Motor neuron (in vitro differentiated cells): ENCODE measurements around the gene MAN1C1. TPM values are rescaled to one million over a fixed set of nuclear protein-coding genes. Genes with fewer than 3 reads are reported as not detected.
A peak's percentile ranks its signal among the peaks of the same experiment; 100 is the strongest.

ENCODE experiments used
- ATAC-seq, 8 experiments: fragments of 200-7000 bp; cut with Tn5 transposase; replicated peaks in 6 of 8; 2 replicates each; pipeline ENCODE4 v1.8.0; 2021; ENCODE audit warnings: mild to moderate bottlenecking in 8 of 8, moderate library complexity in 8 of 8
- H3K27ac ChIP-seq, 2 donors: fragments of 250-450 bp; sonication (Bioruptor Pico); 2 replicates each; pipeline ENCODE4 v1.9.0; 2021; ENCODE audit warnings: antibody characterized with exemption in 2 of 2, mild to moderate bottlenecking in 2 of 2, moderate library complexity in 1 of 2
- H3K4me1 ChIP-seq, 2 donors: fragments of 250-450 bp; sonication (Bioruptor Pico); replicated peaks in 1 of 2; 2 replicates each; pipeline ENCODE4 v1.6.1; 2021; ENCODE audit warnings: antibody characterized with exemption in 2 of 2, mild to moderate bottlenecking in 2 of 2, moderate library complexity in 1 of 2
- H3K4me3 ChIP-seq, 5 donors: fragments of 250-450 bp; sonication (Bioruptor Pico); 2 replicates each; pipeline ENCODE4 v1.9.0; 2021; ENCODE audit warnings: antibody characterized with exemption in 5 of 5, mild to moderate bottlenecking in 5 of 5, moderate library complexity in 4 of 5
- WGBS, 10 experiments: fragments of 450-650 bp; shearing (Covaris generic); methylation state at CpG; one replicate each; pipeline ENCODE4 v1.0.0; 2022; 5-methylcytosine and 5-hydroxymethylcytosine counted together
- in situ Hi-C, 9 experiments: fragments of 400-800 bp; cut with MboI; loops; one replicate each; pipeline ENCODE4 v1.15.0; 2021; ENCODE audit warnings: low sequenced_read_pairs in 9 of 9, low pct_unique_long_range_greater_than_20kb in 2 of 9; ENCODE audit not compliant: unreplicated experiment in 9 of 9
- total RNA-seq, 8 experiments: library from RNA; unstranded; fragments of 300-600 nt; gene quantifications; 2 replicates each; pipeline versions ENCODE4 v1.2.3 to v1.2.4, GENCODE V29; 2022

The MAN1C1 gene
- total RNA-seq, 8 experiments from 2014 or later: 1.2 to 67.4 (median 5.7) TPM

DNA sequence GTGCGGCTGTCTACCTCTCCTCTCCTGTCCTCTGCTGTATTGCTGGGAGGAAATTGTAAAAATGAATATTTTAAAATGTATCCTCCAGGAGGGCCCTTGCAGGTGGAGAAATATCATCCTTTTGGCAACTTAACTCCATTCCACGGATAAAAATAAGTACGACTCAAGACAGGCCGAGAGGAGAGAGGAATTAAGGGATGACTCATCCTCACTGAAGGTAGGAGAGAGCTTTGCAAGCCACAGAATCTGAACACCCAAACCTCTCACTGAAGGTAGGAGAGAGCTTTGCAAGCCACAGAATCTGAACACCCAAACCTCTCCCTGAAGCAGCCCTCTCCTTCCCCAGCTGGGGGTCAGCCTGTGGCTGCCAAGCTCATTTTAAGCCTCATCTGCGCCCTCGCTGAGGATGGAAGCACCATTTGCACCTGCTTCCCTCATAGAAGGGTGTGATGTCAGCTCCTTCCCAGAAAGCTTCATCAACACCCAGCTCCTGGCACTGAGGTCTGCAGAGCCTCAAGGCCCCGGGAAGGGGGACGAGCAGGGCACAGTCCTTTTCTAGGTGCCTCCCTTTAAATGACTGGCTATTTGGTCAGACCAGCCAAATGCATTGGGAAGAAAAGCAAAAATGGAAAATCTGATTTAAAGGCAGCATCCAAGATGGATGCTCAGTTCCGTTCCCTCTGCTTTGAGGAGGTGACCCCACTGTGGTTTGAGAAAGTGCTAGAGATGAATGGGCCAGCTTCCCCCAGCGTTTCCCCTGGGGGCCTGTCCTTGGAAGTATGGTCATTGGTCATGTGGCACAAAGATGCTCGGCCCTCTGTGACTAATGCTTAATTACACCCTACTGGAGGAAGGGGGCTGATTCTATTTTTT lies 170.5 kb downstream of the MAN1C1 start:
- ATAC-seq: peak in 7 of 8 experiments; percentile 21 to 94 (median 91)
- H3K4me1 ChIP-seq: peaks cover 22 to 30% of the 10 kb centered on the region in 2 donors
- 17 to 83% (median 69%) methylated on average over 1 to 11 of the region's 11 CpGs; no CpG with 5 or more reads in 1 of the 10 experiments for WGBS, 10 experiments
- in situ Hi-C loops: loop anchor here in 4 of 9 experiments (25.0 kb wide), 1 partner anchor 175 kb away; the partner anchor contains the start of gene MAN1C1 (in 4 of the 4)
- H3K27ac ChIP-seq: peak overlapping the region; percentile 48 to 84
- H3K4me3 ChIP-seq: no peak overlapping the region

GRCh38 chr1:25787760-25788166 lies 171.2 kb downstream of the MAN1C1 start:
- H3K4me3 ChIP-seq: no peak overlapping the region
- peaks cover 22 to 29% of the 10 kb centered on the region in 2 donors for H3K4me1 ChIP-seq
- peak overlapping the region; percentile 48 to 51 for H3K27ac ChIP-seq
- ATAC-seq: peak in 5 of 8 experiments; percentile 22 to 64 (median 59)
- in situ Hi-C loops: loop anchor here in 4 of 9 experiments (25.0 kb wide), 1 partner anchor 175 kb away; the partner anchor contains the start of gene MAN1C1 (in 4 of the 4)
- whole genome bisulfite sequencing, 10 experiments: 72 to 93% (median 87%) methylated on average over 1 to 5 of the region's 5 CpGs; no CpG with 5 or more reads in 2 of the 10 experiments

- Histone ChIP-seq H3K4me3 (no peak overlapping the region), H3K4me1 (peaks cover 17 to 21% of the 10 kb centered on the region in 2 donors), H3K27ac (no peak overlapping the region)
- no peak for ATAC-seq
- in situ Hi-C loops: loop anchor here in 7 of 9 experiments (10.0 to 25.0 kb wide), 3 partner anchors 166 to 178 kb away; partner anchors contain the start of gene MAN1C1 (in 6 of the 7)
- WGBS, 10 experiments: 67 to 100% (median 86%) methylated on average over 1 to 6 of the region's 6 CpGs; no CpG with 5 or more reads in 2 of the 10 experiments
Measured at GRCh38 chr1:25790472-25790871, 173.9 kb downstream of the MAN1C1 start.

DNA sequence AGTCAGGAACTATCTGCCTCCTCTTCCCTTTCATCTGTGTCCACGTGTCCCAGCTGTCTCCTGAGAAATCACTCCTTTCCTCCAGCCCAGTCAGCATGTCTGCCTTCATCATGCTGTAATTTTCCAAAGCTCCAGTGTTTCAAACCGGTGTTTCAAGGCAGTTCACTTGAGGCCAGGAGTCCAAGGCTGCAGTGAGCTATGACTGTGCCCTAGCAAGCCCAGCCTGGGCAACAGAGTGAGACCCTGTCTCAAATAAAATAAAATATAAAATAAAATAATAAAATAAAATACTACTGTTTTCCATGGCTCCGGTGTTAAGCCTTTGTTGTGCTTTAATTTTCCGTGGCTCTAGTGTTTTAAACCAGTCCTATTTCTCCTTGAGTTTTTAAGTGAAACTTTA lies 175.5 kb downstream of the MAN1C1 start:
- no peak for ATAC-seq
- H3K27ac ChIP-seq: no peak overlapping the region
- peaks cover 9 to 17% of the 10 kb centered on the region in 2 donors for H3K4me1 ChIP-seq
- WGBS, 10 experiments: 0 to 100% (median 69%) methylated on average over 1 to 4 of the region's 4 CpGs
- in situ Hi-C loops: loop anchor here in 7 of 9 experiments (10.0 to 25.0 kb wide), 3 partner anchors 167 to 180 kb away; partner anchors contain the start of gene MAN1C1 (in 6 of the 7)
- no peak overlapping the region for H3K4me3 ChIP-seq

- Histone ChIP-seq H3K4me3 (no peak overlapping the region), H3K4me1 (peaks cover 0 to 7% of the 10 kb centered on the region in 2 donors), H3K27ac (no peak overlapping the region)
- in situ Hi-C loops: loop anchor here in 7 of 9 experiments (10.0 to 25.0 kb wide), 3 partner anchors 169 to 181 kb away; partner anchors contain the start of gene MAN1C1 (in 6 of the 7)
- 56 to 100% (median 85%) methylated on average over 1 to 7 of the region's 7 CpGs; no CpG with 5 or more reads in 2 of the 10 experiments for WGBS, 10 experiments
- ATAC-seq: no peak
Measured at GRCh38 chr1:25793585-25794170, 177.1 kb downstream of the MAN1C1 start.

DNA sequence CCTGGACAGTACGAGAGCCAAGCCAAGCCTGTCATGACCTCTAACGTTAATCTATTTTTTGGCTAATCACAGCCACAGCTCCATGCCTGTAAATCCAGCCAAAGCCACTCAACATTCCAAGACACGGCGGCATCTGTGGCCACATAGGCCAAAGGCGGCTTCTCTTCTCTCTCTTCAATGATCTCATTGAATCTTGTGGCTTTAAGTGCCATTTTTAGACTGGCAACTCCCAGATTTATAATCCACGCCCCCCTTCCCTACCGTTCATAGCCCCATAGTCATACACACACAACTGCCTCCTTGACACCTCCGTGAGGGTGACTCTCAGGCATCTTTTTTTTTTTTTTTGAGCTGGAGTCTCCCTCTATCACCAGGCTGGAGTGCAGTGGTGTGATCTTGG lies 177.7 kb downstream of the MAN1C1 start:
- peaks cover 3 to 10% of the 10 kb centered on the region in 2 donors for H3K4me1 ChIP-seq
- peak in 2 of 8 experiments; percentile 15 to 32 for ATAC-seq
- WGBS, 10 experiments: 40 to 100% (median 76%) methylated on average over 1 to 8 of the region's 8 CpGs; no CpG with 5 or more reads in 2 of the 10 experiments
- H3K4me3 ChIP-seq: no peak overlapping the region
- in situ Hi-C loops: loop anchor here in 7 of 9 experiments (10.0 to 25.0 kb wide), 3 partner anchors 170 to 182 kb away; partner anchors contain the start of gene MAN1C1 (in 6 of the 7)
- no peak overlapping the region for H3K27ac ChIP-seq

DNA sequence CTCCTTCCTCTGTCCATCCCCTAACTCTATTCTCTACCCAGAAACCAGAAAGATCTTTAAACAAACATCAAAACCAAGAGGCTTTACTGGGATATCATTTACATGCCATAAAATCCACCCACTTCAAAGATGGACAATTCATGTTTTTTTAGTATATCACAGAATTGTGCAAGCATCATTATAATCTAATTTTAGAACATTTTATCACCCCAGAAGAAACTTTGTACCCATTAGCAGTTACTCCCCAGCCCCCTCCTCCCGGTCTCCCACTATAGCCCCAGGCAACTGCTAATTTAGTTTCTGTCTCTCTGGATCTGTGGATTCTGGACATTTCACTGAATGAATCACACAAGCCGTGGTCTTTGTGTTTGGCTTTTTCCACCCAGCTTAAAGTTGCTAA lies 178.6 kb downstream of the MAN1C1 start:
- H3K4me1 ChIP-seq: peaks cover 8 to 14% of the 10 kb centered on the region in 2 donors
- no peak overlapping the region for H3K27ac ChIP-seq
- no peak overlapping the region for H3K4me3 ChIP-seq
- in situ Hi-C loops: loop anchor here in 7 of 9 experiments (10.0 to 25.0 kb wide), 3 partner anchors 170 to 183 kb away; partner anchors contain the start of gene MAN1C1 (in 6 of the 7)
- WGBS, 10 experiments: 0 to 100% (median 70%) methylated on average over 1 to 2 of the region's 2 CpGs; no CpG with 5 or more reads in 2 of the 10 experiments
- no peak for ATAC-seq

- no peak overlapping the region for H3K27ac ChIP-seq
- ATAC-seq: no peak
Measured at GRCh38 chr1:25795946-25796810, 179.6 kb downstream of the MAN1C1 start.

DNA sequence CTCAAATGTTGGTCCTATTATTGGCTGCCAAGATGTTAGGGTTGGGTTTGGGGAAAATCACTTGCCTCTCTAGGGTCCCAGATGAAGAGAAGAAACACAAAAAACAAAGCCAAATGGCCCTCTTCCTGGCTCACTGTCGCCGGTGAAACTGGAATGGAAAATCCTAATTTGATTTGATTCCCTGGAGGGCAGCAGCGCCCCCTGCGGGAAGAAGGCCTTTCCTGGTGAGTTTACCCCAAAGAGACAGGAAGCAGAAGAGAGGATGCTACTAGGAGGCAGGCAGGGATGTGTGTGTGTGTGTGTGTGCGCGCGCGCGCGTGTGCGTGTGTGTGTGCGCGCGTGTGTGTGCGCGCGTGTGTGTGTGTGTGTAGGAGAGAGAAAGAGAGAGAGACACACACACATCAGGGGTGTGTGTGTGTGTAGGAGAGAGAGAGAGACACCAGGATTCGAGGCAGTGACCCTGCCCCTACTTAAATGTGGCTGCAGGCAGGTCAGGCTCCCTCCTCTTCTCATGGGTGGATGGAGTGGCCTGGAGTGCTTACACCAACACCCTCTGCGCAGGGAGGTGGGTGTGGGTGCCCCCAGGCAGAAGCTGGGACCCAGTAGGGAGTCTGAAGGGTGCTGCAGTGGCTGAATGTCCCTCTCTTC lies 180.3 kb downstream of the MAN1C1 start:
- peak in 3 of 8 experiments; percentile 18 to 32 (median 21) for ATAC-seq
- 0 to 73% (median 19%) methylated on average over 1 to 18 of the region's 19 CpGs; no CpG with 5 or more reads in 3 of the 10 experiments for WGBS, 10 experiments
- no peak overlapping the region for H3K27ac ChIP-seq
- H3K4me1 ChIP-seq: peaks cover 14 to 18% of the 10 kb centered on the region in 2 donors
- H3K4me3 ChIP-seq: no peak overlapping the region
- in situ Hi-C loops: loop anchor here in 7 of 9 experiments (10.0 to 25.0 kb wide), 3 partner anchors 172 to 185 kb away; partner anchors contain the start of gene MAN1C1 (in 6 of the 7)

More at GRCh38 chr1:25795946-25796810, 179.6 kb downstream of the MAN1C1 start:
- in situ Hi-C loops: loop anchor here in 7 of 9 experiments (10.0 to 25.0 kb wide), 3 partner anchors 171 to 184 kb away; partner anchors contain the start of gene MAN1C1 (in 6 of the 7)
- H3K4me1 ChIP-seq: peaks cover 14 to 18% of the 10 kb centered on the region in 2 donors
- 29 to 96% (median 82%) methylated on average over 5 to 19 of the region's 22 CpGs; no CpG with 5 or more reads in 2 of the 10 experiments for WGBS, 10 experiments
- H3K4me3 ChIP-seq: no peak overlapping the region

- Histone ChIP-seq H3K4me3 (no peak overlapping the region), H3K27ac (no peak overlapping the region), H3K4me1 (peaks cover 18 to 25% of the 10 kb centered on the region in 2 donors)
- in situ Hi-C loops: loop anchor here in 7 of 9 experiments (10.0 to 25.0 kb wide), 3 partner anchors 173 to 186 kb away; partner anchors contain the start of gene MAN1C1 (in 6 of the 7)
- 67 to 100% (median 73%) methylated on average over 1 to 8 of the region's 8 CpGs; no CpG with 5 or more reads in 3 of the 10 experiments for WGBS, 10 experiments
- ATAC-seq: no peak
Measured at GRCh38 chr1:25797939-25798338, 181.3 kb downstream of the MAN1C1 start.
